Fibroblast of the aortic adventitia (primary cell): ENCODE data around the gene NRIP2. TPM values are rescaled to one million over a fixed set of nuclear protein-coding genes. Genes with fewer than 3 reads are reported as not detected.

Experiments used
- DNase-seq: peaks from one replicate; pipeline ENCODE4 v3.0.0-alpha.2; 2010; ENCODE audit warnings: low read depth
- H3K4me3 ChIP-seq: 2 replicates; pipeline ENCODE4 v1.5.1; 2011; ENCODE audit warnings: low read depth, mild to moderate bottlenecking, control low read depth, low read length, moderate library complexity
- total RNA-seq: library from RNA; depleted of rRNA; stranded (reverse); fragments of >200 nt; gene quantifications from 2 replicates; pipeline ENCODE4 v1.2.3, GENCODE V29; 2012; ENCODE audit warnings: low replicate concordance
- TF ChIP-seq, protein P1 (sequence below): IDR thresholded peaks from 2 replicates; pipeline ENCODE4 v1.5.1; 2011; ENCODE audit warnings: mild to moderate bottlenecking, low read length, control low read depth, inconsistent platforms; ENCODE audit not compliant: insufficient read depth

The NRIP2 gene
- total RNA-seq, 1 donor = not detected

DNA sequence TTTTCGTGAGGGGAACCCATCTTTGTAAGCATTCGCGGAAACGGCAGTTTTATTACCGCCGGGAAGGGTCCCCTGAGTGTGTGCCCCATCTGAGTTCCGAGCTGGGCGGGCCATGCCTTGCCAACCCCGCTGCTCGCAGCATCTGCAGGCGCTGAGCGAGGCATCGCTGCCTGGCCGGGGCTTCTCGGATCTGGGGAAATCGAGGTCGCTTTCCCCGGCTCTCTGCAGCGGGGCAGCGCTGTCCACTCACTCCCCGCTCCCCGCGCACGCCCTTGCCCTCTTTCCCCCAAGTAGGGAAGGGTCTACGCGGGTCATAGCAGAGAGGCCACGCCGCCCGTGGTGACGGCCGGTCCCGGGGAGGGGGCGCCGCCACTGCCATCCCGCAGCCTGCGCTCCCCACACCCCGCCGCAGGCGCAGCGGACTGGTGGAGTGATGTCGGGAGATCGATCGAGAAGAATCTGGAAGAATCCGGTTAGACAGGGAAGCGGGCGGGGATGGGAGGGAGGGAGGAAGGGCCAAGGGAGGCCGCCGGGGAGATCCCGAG lies 40.6 kb downstream of the NRIP2 start:
- peak overlapping the region; percentile 88 for H3K4me3 ChIP-seq
- no peak for DNase-seq
- TF ChIP-seq, protein P1, sequence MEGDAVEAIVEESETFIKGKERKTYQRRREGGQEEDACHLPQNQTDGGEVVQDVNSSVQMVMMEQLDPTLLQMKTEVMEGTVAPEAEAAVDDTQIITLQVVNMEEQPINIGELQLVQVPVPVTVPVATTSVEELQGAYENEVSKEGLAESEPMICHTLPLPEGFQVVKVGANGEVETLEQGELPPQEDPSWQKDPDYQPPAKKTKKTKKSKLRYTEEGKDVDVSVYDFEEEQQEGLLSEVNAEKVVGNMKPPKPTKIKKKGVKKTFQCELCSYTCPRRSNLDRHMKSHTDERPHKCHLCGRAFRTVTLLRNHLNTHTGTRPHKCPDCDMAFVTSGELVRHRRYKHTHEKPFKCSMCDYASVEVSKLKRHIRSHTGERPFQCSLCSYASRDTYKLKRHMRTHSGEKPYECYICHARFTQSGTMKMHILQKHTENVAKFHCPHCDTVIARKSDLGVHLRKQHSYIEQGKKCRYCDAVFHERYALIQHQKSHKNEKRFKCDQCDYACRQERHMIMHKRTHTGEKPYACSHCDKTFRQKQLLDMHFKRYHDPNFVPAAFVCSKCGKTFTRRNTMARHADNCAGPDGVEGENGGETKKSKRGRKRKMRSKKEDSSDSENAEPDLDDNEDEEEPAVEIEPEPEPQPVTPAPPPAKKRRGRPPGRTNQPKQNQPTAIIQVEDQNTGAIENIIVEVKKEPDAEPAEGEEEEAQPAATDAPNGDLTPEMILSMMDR = no peak

DNA sequence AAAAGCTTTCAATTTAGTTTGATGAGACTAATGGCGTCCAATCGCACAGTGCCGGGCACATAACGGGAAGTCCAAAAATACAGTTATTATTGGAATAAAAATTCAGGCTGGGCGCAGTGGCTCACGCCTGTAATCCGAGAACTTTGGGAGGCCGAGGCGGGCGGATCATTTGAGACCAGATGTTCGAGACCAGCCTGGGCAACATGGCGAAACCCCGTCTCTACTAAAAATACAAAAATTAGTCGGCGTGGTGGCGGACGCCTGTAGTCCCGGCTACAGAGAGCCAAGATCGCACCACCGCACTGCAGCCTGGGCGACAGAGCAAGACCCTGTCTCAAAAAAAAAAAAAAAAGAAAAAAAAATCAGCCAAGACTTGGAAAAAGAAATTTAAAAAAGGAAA lies 41.3 kb downstream of the NRIP2 start:
- no peak for DNase-seq
- no peak overlapping the region for H3K4me3 ChIP-seq
- TF ChIP-seq, protein P1 = no peak

DNA sequence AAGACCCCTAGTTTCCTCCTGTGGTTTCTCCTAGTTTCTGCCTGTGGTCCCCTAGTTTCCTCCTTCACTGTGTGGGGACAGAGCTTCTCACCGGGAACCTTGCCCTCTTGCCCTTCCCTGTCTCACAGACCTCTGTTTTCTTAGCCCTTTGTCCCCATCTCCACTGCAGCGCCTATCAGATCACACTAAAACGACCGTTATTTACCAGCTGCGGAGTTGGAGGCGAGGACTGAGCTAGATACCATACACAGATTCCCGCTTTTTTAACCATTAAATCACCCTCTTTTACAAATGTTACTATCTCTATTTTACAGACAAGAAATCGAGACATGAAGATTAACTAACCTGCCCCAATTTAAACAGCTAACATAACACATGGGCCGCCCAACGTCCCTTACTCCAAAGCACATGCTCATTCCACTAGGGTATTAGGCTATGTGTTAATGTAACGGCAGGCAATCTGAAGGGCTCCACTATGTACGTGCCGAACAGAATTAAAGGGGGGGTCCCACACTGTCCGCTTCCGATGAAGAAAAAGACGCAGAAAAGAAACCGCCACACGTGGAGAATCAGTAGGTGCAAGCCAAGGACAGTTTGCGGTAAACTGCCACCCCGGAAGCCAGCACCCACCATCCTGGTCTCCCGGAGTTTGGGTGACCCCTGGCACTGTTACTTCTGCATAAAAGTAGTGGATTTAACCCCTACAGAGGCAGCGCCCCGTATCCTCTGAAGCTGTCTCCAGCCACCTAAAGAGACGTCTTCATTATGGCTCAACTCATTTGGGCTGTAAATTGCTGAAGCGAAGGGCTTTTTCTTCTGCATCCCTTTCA lies 41.9 kb downstream of the NRIP2 start:
- TF ChIP-seq, protein P1 = no peak
- no peak overlapping the region for H3K4me3 ChIP-seq
- no peak for DNase-seq

DNA sequence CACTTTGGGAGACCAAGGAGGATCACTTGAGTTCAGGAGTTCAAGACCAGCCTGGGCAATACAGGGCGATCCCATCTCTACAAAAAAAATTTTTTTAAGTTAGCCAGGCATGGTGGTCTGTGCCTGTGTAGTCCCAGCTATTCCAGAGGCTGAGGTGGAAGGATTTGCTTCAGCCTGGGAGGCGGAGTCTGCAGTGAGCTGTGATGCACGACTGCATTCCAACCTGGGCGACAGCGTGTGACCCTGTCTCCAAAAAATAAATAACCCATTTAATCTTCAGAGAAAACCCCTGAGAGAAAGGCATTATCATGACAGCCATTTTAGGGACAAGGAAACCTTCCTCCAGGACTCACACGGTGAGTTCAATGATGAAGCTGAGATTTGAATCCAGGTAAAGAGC lies 43.7 kb downstream of the NRIP2 start:
- DNase-seq = no peak
- no peak overlapping the region for H3K4me3 ChIP-seq
- TF ChIP-seq, protein P1 = no peak

DNA sequence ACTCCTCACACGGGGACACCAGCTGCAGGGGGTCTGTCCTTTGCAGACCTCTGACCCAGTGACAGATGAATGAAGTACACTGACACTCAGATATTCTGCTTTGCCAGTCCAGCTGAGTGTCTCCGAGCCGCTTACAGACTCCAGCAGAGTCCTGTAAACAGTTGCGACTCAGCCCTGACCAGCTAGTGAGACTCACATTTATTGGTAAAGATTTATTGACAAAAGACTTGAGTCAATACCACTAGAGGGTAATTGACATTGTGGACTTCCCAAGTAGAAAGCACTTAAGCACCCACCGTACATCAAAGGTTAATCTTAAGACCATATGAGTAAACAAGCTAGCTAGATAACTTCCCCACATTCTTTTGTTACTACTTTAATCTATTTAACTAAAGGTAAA lies 49.8 kb downstream of the NRIP2 start:
- H3K4me3 ChIP-seq = no peak overlapping the region
- TF ChIP-seq, protein P1 = no peak
- no peak for DNase-seq

DNA sequence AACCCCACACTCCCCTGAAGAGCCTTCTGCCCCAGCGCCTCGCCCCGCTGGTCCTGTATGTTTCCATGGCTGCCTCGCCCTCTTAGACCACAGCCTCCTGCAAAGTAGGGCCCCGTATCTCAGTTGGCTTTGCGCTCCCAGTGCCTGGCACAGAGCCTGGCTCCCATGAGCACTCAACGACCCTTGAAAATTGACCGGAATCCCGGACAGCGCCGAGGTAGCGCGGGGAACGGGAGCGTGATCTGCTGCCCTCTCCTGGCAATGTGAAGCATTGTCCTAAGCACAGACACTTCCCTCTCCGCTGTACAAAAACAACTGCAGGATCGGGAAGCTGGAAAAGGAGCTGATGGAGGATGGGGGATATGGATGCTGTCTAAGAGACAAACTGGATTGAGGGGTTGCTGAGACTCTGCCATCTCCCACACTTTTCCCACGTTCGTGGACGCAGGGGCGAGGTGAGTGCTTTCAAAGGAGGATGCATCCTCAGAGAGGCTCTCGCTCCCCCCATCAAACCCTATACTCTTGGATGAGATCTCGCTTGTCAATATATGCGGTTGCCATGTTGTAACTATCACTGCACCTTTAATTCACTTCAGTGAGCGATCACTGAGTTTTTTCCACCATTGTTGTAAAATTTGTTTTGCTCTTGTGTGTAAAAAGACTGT lies 50.8 kb downstream of the NRIP2 start:
- H3K4me3 ChIP-seq = peak overlapping the region; percentile 50
- TF ChIP-seq, protein P1 = peak; percentile 95
- peak; percentile 64 for DNase-seq
